HCT116 (cell line): Measurements from ENCODE around the gene ING1. TPM values are rescaled to one million over a fixed set of nuclear protein-coding genes. Genes with fewer than 3 reads are reported as not detected.

Source experiments
- ATAC-seq: fragments of 200-7000 bp; cut with Tn5 transposase; 2 replicates; pipeline ENCODE4 v1.9.1; 2020; ENCODE audit warnings: mild to moderate bottlenecking, moderate library complexity
- BruUV-seq: library from RNA; stranded (reverse); fragments of 400-500 nt; replicated peaks from 2 replicates; lab custom pipeline; 2021; lab: Mats Ljungman, UMichigan
- CTCF ChIA-PET: fragments of 300-600 bp; sonication (Branson Sonifier 250); formaldehyde crosslinking; loops from one replicate; lab custom pipeline; 2021; ENCODE audit warnings: antibody characterized with exemption; lab: Charles Lee
- POLR2A ChIA-PET: fragments of 300-600, 350-600 bp; sonication (Branson Sonifier 250); formaldehyde crosslinking; loops from one replicate; lab custom pipeline; 2021; ENCODE audit warnings: antibody characterized with exemption; lab: Charles Lee
- RAD21 ChIA-PET, 2 experiments: fragments of 300-600 bp; sonication (Branson Sonifier 250); formaldehyde crosslinking; loops; one replicate each; lab custom pipeline; 2023; ENCODE audit warnings: low total read pairs in 2 of 2; ENCODE audit not compliant: uncharacterized antibody in 2 of 2, unreplicated experiment in 2 of 2, low non-redundant PET in 1 of 2; lab: Charles Lee
- DNase-seq: peaks from one replicate; pipeline ENCODE4 v3.0.0-alpha.2; 2010; ENCODE audit warnings: low read depth, low spot score
- H2AFZ ChIP-seq: fragments of 200-600 bp; shearing (Covaris generic), sonication (generic); 2 replicates; pipeline ENCODE4 v1.6.1; 2017; ENCODE audit warnings: low read depth, mixed run types, mixed read lengths, antibody characterized with exemption, low read length; ENCODE audit not compliant: poor library complexity, severe bottlenecking
- H3K27ac ChIP-seq: 2 replicates; pipeline ENCODE4 v1.5.1; 2012; ENCODE audit warnings: low read depth, low read length
- H3K27me3 ChIP-seq: fragments of 200-600 bp; sonication (generic); 2 replicates; pipeline ENCODE4 v1.6.1; 2016; ENCODE audit warnings: mixed run types, low read length, mixed read lengths; ENCODE audit not compliant: insufficient read depth
- H3K36me3 ChIP-seq, 2 experiments: fragments of 200-500 bp in 1 of 2; fragments of 200-600 bp in 1 of 2; sonication (Bioruptor generic) in 1 of 2; sonication (generic) in 1 of 2; 2 replicates each; pipeline versions ENCODE4 v1.5.1 to v1.6.1; 2014 to 2016; ENCODE audit warnings: low read length in 2 of 2, inconsistent platforms in 1 of 2, mixed read lengths in 1 of 2, mixed run types in 1 of 2; ENCODE audit not compliant: insufficient read depth in 2 of 2, control insufficient read depth in 1 of 2
- H3K4me1 ChIP-seq, 2 experiments: fragments of 200-600 bp in 1 of 2; sonication (generic) in 1 of 2; 2 replicates each; pipeline versions ENCODE4 v1.5.1 to v1.6.1; 2012 to 2017; ENCODE audit warnings: low read length in 2 of 2, inconsistent platforms in 1 of 2, mild to moderate bottlenecking in 1 of 2, mixed read lengths in 1 of 2, mixed run types in 1 of 2, moderate library complexity in 1 of 2; ENCODE audit not compliant: insufficient read depth in 2 of 2, control insufficient read depth in 1 of 2
- H3K4me2 ChIP-seq: fragments of 200-600 bp; sonication (generic); 2 replicates; pipeline ENCODE4 v1.6.1; 2017; ENCODE audit warnings: mixed run types, low read length, mixed read lengths
- H3K4me3 ChIP-seq, 2 experiments: fragments of 200-600 bp in 1 of 2; sonication (generic) in 1 of 2; replicated peaks in 1 of 2; 2 replicates each; pipeline ENCODE4 v1.5.1; 2011 to 2016; ENCODE audit warnings: low read length in 2 of 2, control low read depth in 1 of 2, low read depth in 1 of 2, mild to moderate bottlenecking in 1 of 2, mixed read lengths in 1 of 2, mixed run types in 1 of 2
- H3K79me2 ChIP-seq: fragments of 200-600 bp; sonication (generic); 2 replicates; pipeline ENCODE4 v1.6.1; 2017; ENCODE audit warnings: mild to moderate bottlenecking, mixed run types, low read length, moderate library complexity, mixed read lengths; ENCODE audit not compliant: insufficient read depth
- H3K9ac ChIP-seq: fragments of 200-600 bp; sonication (generic); 2 replicates; pipeline ENCODE4 v1.6.1; 2016; ENCODE audit warnings: low read length, mixed read lengths
- H3K9me2 ChIP-seq: fragments of 200-600 bp; sonication (generic), shearing (Covaris generic); 2 replicates; pipeline ENCODE4 v1.6.1; 2017; ENCODE audit warnings: mixed run types, mild to moderate bottlenecking, moderate library complexity; ENCODE audit not compliant: insufficient read depth
- H3K9me3 ChIP-seq, 2 experiments: fragments of 200-500 bp in 1 of 2; fragments of 200-600 bp in 1 of 2; sonication (Bioruptor generic) in 1 of 2; sonication (generic) in 1 of 2; 2 replicates each; pipeline ENCODE4 v1.6.1; 2014 to 2017; ENCODE audit warnings: low read length in 2 of 2, mixed read lengths in 2 of 2, inconsistent platforms in 1 of 2, low read depth in 1 of 2, mild to moderate bottlenecking in 1 of 2, mixed run types in 1 of 2, moderate library complexity in 1 of 2; ENCODE audit not compliant: control insufficient read depth in 1 of 2, insufficient read depth in 1 of 2
- H4K20me1 ChIP-seq: fragments of 200-600 bp; sonication (generic), shearing (Covaris generic); 2 replicates; pipeline ENCODE4 v1.6.1; 2017; ENCODE audit warnings: mixed run types, mild to moderate bottlenecking, moderate library complexity; ENCODE audit not compliant: insufficient read depth
- CEBPB ChIP-seq: IDR thresholded peaks from 2 replicates; pipeline ENCODE4 v1.6.1; 2012; ENCODE audit warnings: low read depth
- EZH2 ChIP-seq: fragments of 200-600 bp; sonication (generic); IDR thresholded peaks from 2 replicates; pipeline ENCODE4 v1.6.1; 2017; ENCODE audit warnings: antibody characterized with exemption, mixed run types
- POLR2A ChIP-seq: IDR thresholded peaks from 2 replicates; pipeline ENCODE4 v1.7.0; 2011; ENCODE audit warnings: borderline replicate concordance; ENCODE audit not compliant: insufficient read depth, insufficient read length; ENCODE audit errors: extremely low read depth
- RAD21 ChIP-seq: IDR thresholded peaks from 2 replicates; pipeline ENCODE4 v1.6.1; 2012; ENCODE audit warnings: low read depth, mild to moderate bottlenecking
- REST ChIP-seq: IDR thresholded peaks from 2 replicates; pipeline ENCODE4 v1.6.1; 2012; ENCODE audit warnings: low read depth
- SP1 ChIP-seq: IDR thresholded peaks from 2 replicates; pipeline ENCODE4 v1.6.1; 2012; ENCODE audit warnings: low read depth
- SRF ChIP-seq: IDR thresholded peaks from 2 replicates; pipeline ENCODE4 v1.6.1; 2012; ENCODE audit warnings: low read depth
- TCF7L2 ChIP-seq: IDR thresholded peaks from 2 replicates; pipeline ENCODE4 v1.7.0; 2011; ENCODE audit warnings: borderline replicate concordance, inconsistent platforms; ENCODE audit not compliant: insufficient read depth, insufficient read length; ENCODE audit errors: extremely low read depth
- ZBTB33 ChIP-seq: IDR thresholded peaks from 2 replicates; pipeline ENCODE4 v1.6.1; 2011; ENCODE audit warnings: mild to moderate bottlenecking, low read length, moderate library complexity; ENCODE audit not compliant: insufficient replicate concordance; ENCODE audit errors: extremely low read depth
- ZNF274 ChIP-seq: fragments of 200-500 bp; sonication (Bioruptor generic); IDR thresholded peaks from 2 replicates; pipeline ENCODE4 v1.6.1; 2014; ENCODE audit warnings: mild to moderate bottlenecking, low read depth, low read length, inconsistent platforms
- intact Hi-C: fragments of 100-400 bp; cut with micrococcal nuclease; formaldehyde crosslinking; loops from 2 replicates; pipeline ENCODE4 v1.10.0; 2022
- total RNA-seq: library from RNA; stranded (reverse); gene quantifications from one replicate; pipeline ENCODE4 v1.2.1, GENCODE V29; 2021; ENCODE audit not compliant: unreplicated experiment
- TF ChIP-seq, protein P1 (sequence below): IDR thresholded peaks from 2 replicates; pipeline ENCODE4 v1.6.1; 2012
- TF ChIP-seq, protein P2 (sequence below): IDR thresholded peaks from 2 replicates; pipeline ENCODE4 v1.6.1; 2012
- TF ChIP-seq, protein P3 (sequence below), 3 experiments: fragments of 200-600 bp in 1 of 3; sonication (generic) in 1 of 3; IDR thresholded peaks in 2 of 3; conservative IDR thresholded peaks in 1 of 3; 2 replicates each; pipeline ENCODE4 v1.5.1; 2012 to 2017; ENCODE audit warnings: low read depth in 2 of 3, low read length in 2 of 3, antibody characterized with exemption in 1 of 3, borderline replicate concordance in 1 of 3, control low read depth in 1 of 3, mild to moderate bottlenecking in 1 of 3, mixed read lengths in 1 of 3, mixed run types in 1 of 3, moderate library complexity in 1 of 3; ENCODE audit not compliant: insufficient read depth in 1 of 3

The ING1 gene
- total RNA-seq, 1 experiment from 2014 or later = 27.0 TPM

- no peaks in the 10 kb centered on the region for H4K20me1 ChIP-seq
- H3K36me3 ChIP-seq = no peaks in the 10 kb centered on the region
- no peaks in the 10 kb centered on the region for H3K4me1 ChIP-seq
- RAD21 ChIA-PET = no interaction called here
- ATAC-seq = no peak
- POLR2A ChIA-PET = no interaction called here
- no peak overlapping the region for H3K4me3 ChIP-seq
- CTCF ChIA-PET = no interaction called here
- no peak overlapping the region for H3K4me2 ChIP-seq
- no peaks in the 10 kb centered on the region for H3K79me2 ChIP-seq
- no TSS peak for BruUV-seq
- H3K27ac ChIP-seq = no peak overlapping the region
- no peak overlapping the region for H3K9ac ChIP-seq
- H2AFZ ChIP-seq = no peak overlapping the region
- H3K9me2 ChIP-seq = no peaks in the 10 kb centered on the region
- intact Hi-C loops = no loop called here
- TF ChIP-seq EZH2 = no peak
- TF ChIP-seq POLR2A = no peak
- TF ChIP-seq RAD21 = no peak
- TF ChIP-seq, protein P1, sequence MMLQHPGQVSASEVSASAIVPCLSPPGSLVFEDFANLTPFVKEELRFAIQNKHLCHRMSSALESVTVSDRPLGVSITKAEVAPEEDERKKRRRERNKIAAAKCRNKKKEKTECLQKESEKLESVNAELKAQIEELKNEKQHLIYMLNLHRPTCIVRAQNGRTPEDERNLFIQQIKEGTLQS = no peak
- no peak for TF ChIP-seq CEBPB
- TF ChIP-seq ZNF274 = no peak
- TF ChIP-seq SRF = no peak
- TF ChIP-seq ZBTB33 = no peak
- no peak for TF ChIP-seq SP1
- TF ChIP-seq, protein P2, sequence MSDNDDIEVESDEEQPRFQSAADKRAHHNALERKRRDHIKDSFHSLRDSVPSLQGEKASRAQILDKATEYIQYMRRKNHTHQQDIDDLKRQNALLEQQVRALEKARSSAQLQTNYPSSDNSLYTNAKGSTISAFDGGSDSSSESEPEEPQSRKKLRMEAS = no peak
- TF ChIP-seq, protein P3, sequence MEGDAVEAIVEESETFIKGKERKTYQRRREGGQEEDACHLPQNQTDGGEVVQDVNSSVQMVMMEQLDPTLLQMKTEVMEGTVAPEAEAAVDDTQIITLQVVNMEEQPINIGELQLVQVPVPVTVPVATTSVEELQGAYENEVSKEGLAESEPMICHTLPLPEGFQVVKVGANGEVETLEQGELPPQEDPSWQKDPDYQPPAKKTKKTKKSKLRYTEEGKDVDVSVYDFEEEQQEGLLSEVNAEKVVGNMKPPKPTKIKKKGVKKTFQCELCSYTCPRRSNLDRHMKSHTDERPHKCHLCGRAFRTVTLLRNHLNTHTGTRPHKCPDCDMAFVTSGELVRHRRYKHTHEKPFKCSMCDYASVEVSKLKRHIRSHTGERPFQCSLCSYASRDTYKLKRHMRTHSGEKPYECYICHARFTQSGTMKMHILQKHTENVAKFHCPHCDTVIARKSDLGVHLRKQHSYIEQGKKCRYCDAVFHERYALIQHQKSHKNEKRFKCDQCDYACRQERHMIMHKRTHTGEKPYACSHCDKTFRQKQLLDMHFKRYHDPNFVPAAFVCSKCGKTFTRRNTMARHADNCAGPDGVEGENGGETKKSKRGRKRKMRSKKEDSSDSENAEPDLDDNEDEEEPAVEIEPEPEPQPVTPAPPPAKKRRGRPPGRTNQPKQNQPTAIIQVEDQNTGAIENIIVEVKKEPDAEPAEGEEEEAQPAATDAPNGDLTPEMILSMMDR (IDR thresholded peaks at IDR 0.05 in 2 of 3, conservative IDR thresholded peaks at IDR 0.05 in 1 of 3; ENCODE audit: borderline replicate concordance in 1 of 3, insufficient read depth in 1 of 3, low read depth in 2 of 3, low read length in 2 of 3) = no peak
- no peak for TF ChIP-seq REST
- no peak for TF ChIP-seq TCF7L2
- H3K27me3 ChIP-seq = no peaks in the 10 kb centered on the region
- no peaks in the 10 kb centered on the region for H3K9me3 ChIP-seq
- DNase-seq = no peak
Observed at GRCh38 chr13:110737555-110737954, 24.1 kb downstream of the ING1 start.
